HepG2 (cell line): ENCODE results near the gene TMEFF2. TPM values are rescaled to one million over a fixed set of nuclear protein-coding genes. Genes with fewer than 3 reads are reported as not detected.
A peak's percentile ranks its signal among the peaks of the same experiment; 100 is the strongest.

ENCODE experiments used
- ATAC-seq: fragments of 200-7000 bp; cut with Tn5 transposase; 3 replicates; pipeline ENCODE4 v1.9.1; 2020; ENCODE audit warnings: mild to moderate bottlenecking, moderate library complexity
- BruUV-seq: library from RNA; stranded (reverse); fragments of 400-500 nt; replicated peaks from 2 replicates; lab custom pipeline; 2021; lab: Mats Ljungman, UMichigan
- CTCF ChIA-PET: fragments of 300-600 bp; formaldehyde crosslinking; extraction: SDS; loops from one replicate; lab custom pipeline; 2021; ENCODE audit warnings: low total read pairs, inconsistent platforms, low intra/inter-chr PET ratio; lab: Yijun Ruan, JAX
- POLR2A ChIA-PET: fragments of 350-600 bp; sonication (Branson Sonifier 250); formaldehyde crosslinking; loops from one replicate; lab custom pipeline; 2020; ENCODE audit warnings: antibody characterized with exemption, inconsistent platforms; lab: Yijun Ruan, JAX
- DNase-seq: peaks from one replicate; pipeline ENCODE4 v3.0.0-alpha.2; 2015; ENCODE audit warnings: low spot score
- FAIRE-seq: peaks from 3 replicates; lab custom pipeline; 2011; peaks lifted over from hg19 to GRCh38; lab: Jason Lieb, UNC
- H2AFZ ChIP-seq: one replicate; pipeline ENCODE4 v1.6.1; 2011; ENCODE audit warnings: low read length, inconsistent platforms
- H3K27ac ChIP-seq: fragments of 300-600 bp; 3 replicates; pipeline ENCODE4 v1.8.0; 2011; ENCODE audit warnings: mixed run types, mild to moderate bottlenecking, mixed read lengths, low read length, inconsistent platforms; ENCODE audit not compliant: insufficient read depth; ENCODE audit errors: extremely low read length
- H3K27me3 ChIP-seq, 2 experiments: fragments of 200-600 bp in 1 of 2; 2 replicates in 1 of 2; 3 replicates in 1 of 2; pipeline versions ENCODE4 v1.6.0 to v1.8.0; 2011; ENCODE audit warnings: low read length in 2 of 2, mild to moderate bottlenecking in 2 of 2, moderate library complexity in 2 of 2, inconsistent platforms in 1 of 2; ENCODE audit not compliant: insufficient read depth in 2 of 2, control insufficient read depth in 1 of 2
- H3K36me3 ChIP-seq, 2 experiments: fragments of 200-600 bp in 1 of 2; replicated peaks in 1 of 2; 2 replicates in 1 of 2; 3 replicates in 1 of 2; pipeline versions ENCODE4 v1.5.1 to v1.8.0; 2011; ENCODE audit warnings: low read length in 2 of 2, inconsistent platforms in 1 of 2; ENCODE audit not compliant: insufficient read depth in 2 of 2, control insufficient read depth in 1 of 2
- H3K4me1 ChIP-seq: 2 replicates; pipeline ENCODE4 v1.5.1; 2012; ENCODE audit warnings: low read length, inconsistent platforms; ENCODE audit not compliant: insufficient read depth
- H3K4me2 ChIP-seq: 2 replicates; pipeline ENCODE4 v1.6.0; 2011; ENCODE audit warnings: low read depth, low read length, inconsistent platforms
- H3K4me3 ChIP-seq, 3 experiments: fragments of 200-600 bp in 1 of 3; sonication (generic), shearing (Covaris generic) in 1 of 3; replicated peaks in 1 of 3; 2 replicates each; pipeline ENCODE4 v1.5.1; 2011 to 2016; ENCODE audit warnings: low read length in 3 of 3, inconsistent platforms in 2 of 3, low read depth in 2 of 3, mild to moderate bottlenecking in 2 of 3, control low read depth in 1 of 3, mixed read lengths in 1 of 3; ENCODE audit not compliant: insufficient read depth in 1 of 3
- H3K79me2 ChIP-seq: one replicate; pipeline ENCODE4 v1.6.1; 2011; ENCODE audit warnings: low read length, inconsistent platforms; ENCODE audit not compliant: insufficient read depth
- H3K9ac ChIP-seq: 2 replicates; pipeline ENCODE4 v1.6.0; 2011; ENCODE audit warnings: mild to moderate bottlenecking, low read depth, low read length, inconsistent platforms; ENCODE audit not compliant: insufficient read depth
- H3K9me3 ChIP-seq: 2 replicates; pipeline ENCODE4 v1.5.1; 2012; ENCODE audit warnings: mild to moderate bottlenecking, low read length
- H4K20me1 ChIP-seq: 2 replicates; pipeline ENCODE4 v1.6.0; 2011; ENCODE audit warnings: inconsistent platforms, mild to moderate bottlenecking, low read length, moderate library complexity; ENCODE audit not compliant: insufficient read depth
- GABPA ChIP-seq, 2 experiments: IDR thresholded peaks; 2 replicates each; pipeline ENCODE4 v1.6.1; 2011 to 2016; ENCODE audit warnings: low read depth in 2 of 2, low read length in 1 of 2, missing biosample characterization in 1 of 2, missing genetic modification characterization in 1 of 2
- GTF2F1 ChIP-seq: fragments of 150-350 bp; IDR thresholded peaks from 2 replicates; pipeline ENCODE4 v1.6.1; 2014; ENCODE audit warnings: low read length
- HNF4G ChIP-seq, 2 experiments: sonication (generic) in 1 of 2; formaldehyde crosslinking in 1 of 2; IDR thresholded peaks; 2 replicates each; pipeline versions ENCODE4 v1.4.0 to v1.6.1; 2011 to 2020; ENCODE audit warnings: borderline replicate concordance in 2 of 2, low read depth in 2 of 2, mild to moderate bottlenecking in 2 of 2, low read length in 1 of 2, missing genetic modification reagents in 1 of 2, moderate library complexity in 1 of 2
- KLF12 ChIP-seq: sonication (generic); formaldehyde crosslinking; IDR thresholded peaks from 2 replicates; pipeline ENCODE4 v1.4.0; 2020; ENCODE audit warnings: missing genetic modification reagents, borderline replicate concordance
- KMT2B ChIP-seq: IDR thresholded peaks from 2 replicates; pipeline ENCODE4 v1.6.1; 2016; ENCODE audit warnings: missing genetic modification reagents, missing compliant biosample characterization
- NR2C2 ChIP-seq: sonication (generic); formaldehyde crosslinking; IDR thresholded peaks from 2 replicates; pipeline ENCODE4 v1.4.0; 2020; ENCODE audit warnings: missing genetic modification reagents, mild to moderate bottlenecking, moderate library complexity, borderline replicate concordance
- PAF1 ChIP-seq: IDR thresholded peaks from 2 replicates; pipeline ENCODE4 v1.6.1; 2016; ENCODE audit warnings: missing genetic modification reagents, missing compliant biosample characterization
- RFXANK ChIP-seq: IDR thresholded peaks from 2 replicates; pipeline ENCODE4 v1.6.1; 2016
- SMAD3 ChIP-seq: sonication (generic); formaldehyde crosslinking; IDR thresholded peaks from 2 replicates; pipeline ENCODE4 v1.4.0; 2020; ENCODE audit warnings: missing genetic modification reagents
- SRF ChIP-seq: IDR thresholded peaks from 2 replicates; pipeline ENCODE4 v1.6.1; 2011; ENCODE audit warnings: mild to moderate bottlenecking, low read depth, low read length, moderate library complexity
- TSC22D2 ChIP-seq: sonication (generic); formaldehyde crosslinking; IDR thresholded peaks from 2 replicates; pipeline ENCODE4 v1.5.1; 2020; ENCODE audit warnings: missing genetic modification reagents, mild to moderate bottlenecking, borderline replicate concordance
- ZNF552 ChIP-seq: sonication (generic); formaldehyde crosslinking; IDR thresholded peaks from 2 replicates; pipeline ENCODE4 v1.9.0; 2022; ENCODE audit warnings: missing genetic modification reagents, mild to moderate bottlenecking, borderline replicate concordance
- WGBS: methylation state at CpG from one replicate; pipeline ENCODE4 v1.1.6; 2017; ENCODE audit warnings: low lambda C conversion rate; 5-methylcytosine and 5-hydroxymethylcytosine counted together
- in situ Hi-C: cut with HindIII; loops from 2 replicates; pipeline ENCODE4 v1.10.0; 2017; ENCODE audit warnings: low pct_unique_long_range_greater_than_20kb; ENCODE audit not compliant: extremely low pct_ligation_motif_present
- intact Hi-C: fragments of 100-400 bp; cut with micrococcal nuclease; formaldehyde crosslinking; loops from one replicate; pipeline ENCODE4 v1.10.0; 2022; ENCODE audit not compliant: unreplicated experiment
- polyA plus RNA-seq, 8 experiments: library from polyadenylated mRNA; depleted of rRNA in 3 of 8; stranded (reverse) in 7 of 8; unstranded in 1 of 8; fragments of >200 nt; fragmentation: Illumina TruSeq in 4 of 8; extraction: Trizol in 4 of 8; gene quantifications; 2 replicates each; pipeline versions ENCODE4 v1.2.1 to v1.2.3, GENCODE V29; 2011 to 2016; ENCODE audit warnings: low read depth in 4 of 8, missing spikeins in 1 of 8, mixed read lengths in 1 of 8; ENCODE audit not compliant: insufficient read depth in 1 of 8
- total RNA-seq, 5 experiments: library from RNA; depleted of rRNA; stranded (reverse); fragments of >200 nt; fragmentation: Illumina TruSeq; extraction: Trizol; gene quantifications; 2 replicates each; pipeline ENCODE4 v1.2.3, GENCODE V29; 2016; ENCODE audit warnings: low read depth in 1 of 5
- TF ChIP-seq, protein P1 (sequence below): sonication (generic); formaldehyde crosslinking; IDR thresholded peaks from 2 replicates; pipeline ENCODE4 v1.4.0; 2020; ENCODE audit warnings: missing genetic modification reagents

Gene TMEFF2
- total and polyA plus RNA-seq, 2 of the 13 experiments (the other 11 are each of a cell fraction or from before 2014, with no cell fraction given) = not detected

DNA sequence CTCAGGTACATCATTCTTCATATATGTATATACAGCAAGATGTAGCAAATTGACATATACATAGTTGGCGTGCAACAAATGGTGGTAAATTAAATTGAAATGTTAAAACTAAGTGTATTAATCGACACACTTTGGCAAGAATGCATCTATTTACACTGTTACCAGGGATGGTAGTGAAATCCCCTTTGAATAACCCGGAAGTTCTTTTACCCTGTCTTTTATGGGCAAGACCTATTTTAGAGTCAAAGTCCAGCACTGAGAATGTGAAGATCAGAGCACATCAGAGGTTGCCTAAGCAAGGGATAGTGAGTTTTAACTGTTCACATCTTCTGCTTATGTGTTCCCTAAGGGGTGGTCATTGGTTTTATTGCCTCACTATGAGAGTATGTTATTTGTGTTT lies 7.6 kb upstream of the TMEFF2 start:
- no peaks in the 10 kb centered on the region for H3K9me3 ChIP-seq
- H3K4me3 ChIP-seq = no peak overlapping the region
- BruUV-seq = no TSS peak
- no peaks in the 10 kb centered on the region for H3K79me2 ChIP-seq
- H3K27me3 ChIP-seq = peaks cover 0 to 1% of the 10 kb centered on the region in 2 experiments; a peak in 2 of 5 replicates
- ATAC-seq = no peak
- WGBS = 2% methylated on average over 3 of the region's 3 CpGs
- no peak overlapping the region for H3K9ac ChIP-seq
- ChIA-PET POLR2A (no interaction called here), CTCF (no interaction called here)
- H3K4me1 ChIP-seq = no peaks in the 10 kb centered on the region
- no peak overlapping the region for H3K4me2 ChIP-seq
- H3K36me3 ChIP-seq = no peaks in the 10 kb centered on the region
- no peak for FAIRE-seq
- H3K27ac ChIP-seq = no peak overlapping the region
- in situ Hi-C loops (no loop called here), intact Hi-C loops (no loop called here)
- no peak overlapping the region for H2AFZ ChIP-seq
- no peaks in the 10 kb centered on the region for H4K20me1 ChIP-seq
- DNase-seq = no peak
- TF ChIP-seq SRF = peak; percentile 55; the same call in 1 of the 2 replicates
- no peak for TF ChIP-seq GABPA (IDR thresholded peaks at IDR 0.05; ENCODE audit: low read depth, low read length)
- TF ChIP-seq GABPA (CRISPR knock-in tag; IDR thresholded peaks at IDR 0.05; ENCODE audit: low read depth) = peak; percentile 61
- TF ChIP-seq GTF2F1 = no peak
- TF ChIP-seq NR2C2 (CRISPR knock-in tag) = peak; percentile 79
- no peak for TF ChIP-seq SMAD3
- TF ChIP-seq, all 625 proteins: peak for 3

- H3K27me3 ChIP-seq = peaks cover 4 to 9% of the 10 kb centered on the region in 2 experiments; a peak in 3 of 5 replicates
- H3K4me3 ChIP-seq = no peak overlapping the region; a peak in 1 of 6 replicates
- H2AFZ ChIP-seq = no peak overlapping the region
- ATAC-seq (no peak), FAIRE-seq (no peak), DNase-seq (no peak)
- intact Hi-C loops = no loop called here
- H3K9me3 ChIP-seq = no peaks in the 10 kb centered on the region
- H3K4me1 ChIP-seq = no peaks in the 10 kb centered on the region
- no peaks in the 10 kb centered on the region for H3K36me3 ChIP-seq
- 4% methylated on average over 1 of the region's 1 CpG for WGBS
- H3K4me2 ChIP-seq = no peak overlapping the region
- CTCF ChIA-PET = no interaction called here
- POLR2A ChIA-PET = no interaction called here
- no peak overlapping the region for H3K9ac ChIP-seq
- in situ Hi-C loops = no loop called here
- no peaks in the 10 kb centered on the region for H4K20me1 ChIP-seq
- H3K27ac ChIP-seq = no peak overlapping the region
- no peaks in the 10 kb centered on the region for H3K79me2 ChIP-seq
- BruUV-seq = no TSS peak
- TF ChIP-seq HNF4G (IDR thresholded peaks at IDR 0.05; ENCODE audit: borderline replicate concordance, low read depth, low read length) (no peak), HNF4G (CRISPR knock-in tag; IDR thresholded peaks at IDR 0.05; ENCODE audit: borderline replicate concordance, low read depth) (no peak), PAF1 (no peak), RFXANK (no peak), KLF12 (no peak), TSC22D2 (no peak), ZNF552 (no peak), SRF (no peak), KMT2B (no peak)
- TF ChIP-seq, protein P1, sequence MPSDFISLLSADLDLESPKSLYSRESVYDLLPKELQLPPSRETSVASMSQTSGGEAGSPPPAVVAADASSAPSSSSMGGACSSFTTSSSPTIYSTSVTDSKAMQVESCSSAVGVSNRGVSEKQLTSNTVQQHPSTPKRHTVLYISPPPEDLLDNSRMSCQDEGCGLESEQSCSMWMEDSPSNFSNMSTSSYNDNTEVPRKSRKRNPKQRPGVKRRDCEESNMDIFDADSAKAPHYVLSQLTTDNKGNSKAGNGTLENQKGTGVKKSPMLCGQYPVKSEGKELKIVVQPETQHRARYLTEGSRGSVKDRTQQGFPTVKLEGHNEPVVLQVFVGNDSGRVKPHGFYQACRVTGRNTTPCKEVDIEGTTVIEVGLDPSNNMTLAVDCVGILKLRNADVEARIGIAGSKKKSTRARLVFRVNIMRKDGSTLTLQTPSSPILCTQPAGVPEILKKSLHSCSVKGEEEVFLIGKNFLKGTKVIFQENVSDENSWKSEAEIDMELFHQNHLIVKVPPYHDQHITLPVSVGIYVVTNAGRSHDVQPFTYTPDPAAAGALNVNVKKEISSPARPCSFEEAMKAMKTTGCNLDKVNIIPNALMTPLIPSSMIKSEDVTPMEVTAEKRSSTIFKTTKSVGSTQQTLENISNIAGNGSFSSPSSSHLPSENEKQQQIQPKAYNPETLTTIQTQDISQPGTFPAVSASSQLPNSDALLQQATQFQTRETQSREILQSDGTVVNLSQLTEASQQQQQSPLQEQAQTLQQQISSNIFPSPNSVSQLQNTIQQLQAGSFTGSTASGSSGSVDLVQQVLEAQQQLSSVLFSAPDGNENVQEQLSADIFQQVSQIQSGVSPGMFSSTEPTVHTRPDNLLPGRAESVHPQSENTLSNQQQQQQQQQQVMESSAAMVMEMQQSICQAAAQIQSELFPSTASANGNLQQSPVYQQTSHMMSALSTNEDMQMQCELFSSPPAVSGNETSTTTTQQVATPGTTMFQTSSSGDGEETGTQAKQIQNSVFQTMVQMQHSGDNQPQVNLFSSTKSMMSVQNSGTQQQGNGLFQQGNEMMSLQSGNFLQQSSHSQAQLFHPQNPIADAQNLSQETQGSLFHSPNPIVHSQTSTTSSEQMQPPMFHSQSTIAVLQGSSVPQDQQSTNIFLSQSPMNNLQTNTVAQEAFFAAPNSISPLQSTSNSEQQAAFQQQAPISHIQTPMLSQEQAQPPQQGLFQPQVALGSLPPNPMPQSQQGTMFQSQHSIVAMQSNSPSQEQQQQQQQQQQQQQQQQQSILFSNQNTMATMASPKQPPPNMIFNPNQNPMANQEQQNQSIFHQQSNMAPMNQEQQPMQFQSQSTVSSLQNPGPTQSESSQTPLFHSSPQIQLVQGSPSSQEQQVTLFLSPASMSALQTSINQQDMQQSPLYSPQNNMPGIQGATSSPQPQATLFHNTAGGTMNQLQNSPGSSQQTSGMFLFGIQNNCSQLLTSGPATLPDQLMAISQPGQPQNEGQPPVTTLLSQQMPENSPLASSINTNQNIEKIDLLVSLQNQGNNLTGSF (CRISPR knock-in tag) = no peak
These were observed 6.4 kb upstream of the TMEFF2 start for GRCh38 chr2:192201116-192201515.
